Measurements from ENCODE around the gene G6PC1. TPM values are rescaled to one million over a fixed set of nuclear protein-coding genes. Genes with fewer than 3 reads are reported as not detected.

The G6PC1 gene
- total and polyA plus RNA-seq, 2 of the 4 experiments (the other 2 are of a cell fraction): not detected

DNA sequence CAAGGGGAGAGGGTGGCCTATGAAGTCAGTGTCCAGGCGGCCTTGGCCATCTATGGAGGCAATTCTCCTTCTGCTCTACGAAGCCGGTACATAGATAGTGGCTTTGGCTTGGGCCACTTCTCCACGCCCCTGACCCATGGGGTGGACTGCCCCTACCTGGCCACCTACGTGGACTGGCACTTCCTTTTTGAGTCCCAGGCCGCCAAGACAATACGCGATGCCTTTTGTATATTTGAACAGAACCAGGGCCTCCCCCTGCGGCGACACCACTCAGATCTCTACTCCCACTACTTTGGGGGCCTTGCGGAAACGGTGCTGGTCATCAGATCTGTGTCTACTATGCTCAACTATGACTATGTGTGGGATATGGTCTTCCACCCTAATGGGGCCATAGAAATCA, 32.3 kb upstream of the G6PC1 start:
- H3K27ac ChIP-seq (ENCODE audit: insufficient read depth, low read length): no peak overlapping the region
- no TSS peak for BruUV-seq (replicated peaks)
- H3K18ac ChIP-seq (ENCODE audit: low read depth, low read length): no peak overlapping the region
- no peak overlapping the region for H2BK120ac ChIP-seq (ENCODE audit: low read depth, low read length)
- H3K14ac ChIP-seq (replicated peaks; ENCODE audit: low read depth, low read length): no peak overlapping the region
- H4K5ac ChIP-seq (ENCODE audit: low read depth, low read length): no peak overlapping the region
- ChIA-PET CTCF (no interaction called here), POLR2A (ENCODE audit: unreplicated experiment) (no interaction called here)
- intact Hi-C loops (cut with micrococcal nuclease) (no loop called here), in situ Hi-C loops (cut with MboI; ENCODE audit: low sequenced_read_pairs) (no loop called here), dilution Hi-C loops (cut with HindIII; ENCODE audit: low sequenced_read_pairs, unreplicated experiment) (no loop called here)
- no peak overlapping the region for H3K9ac ChIP-seq (ENCODE audit: low read depth, low read length)
- H4K20me1 ChIP-seq (ENCODE audit: insufficient read depth, low read length): no peaks in the 10 kb centered on the region
- no peak overlapping the region for H3K56ac ChIP-seq (ENCODE audit: extremely low read depth, insufficient read depth, low read length)
- H3K4me2 ChIP-seq (ENCODE audit: low read depth, low read length): no peak overlapping the region
- no peak overlapping the region for H2BK5ac ChIP-seq (ENCODE audit: low read depth, low read length, poor library complexity, severe bottlenecking)
- no peaks in the 10 kb centered on the region for H3K79me1 ChIP-seq (ENCODE audit: low read depth in 1 of 2, low read length in 2 of 2)
- H3K27me3 ChIP-seq (ENCODE audit: control insufficient read depth, insufficient read depth, low read length): peaks cover 19% of the 10 kb centered on the region
- H3K4me3 ChIP-seq (ENCODE audit: insufficient read depth, low read depth, low read length): no peak overlapping the region
- peaks cover 3% of the 10 kb centered on the region; the same call in 1 of the 2 replicates for H3K4me1 ChIP-seq (ENCODE audit: control insufficient read depth, insufficient read depth, low read length)
- H2BK20ac ChIP-seq (ENCODE audit: low read depth, low read length): no peak overlapping the region
- no peak for DNase-seq
- no peaks in the 10 kb centered on the region for H3K36me3 ChIP-seq (ENCODE audit: control insufficient read depth, insufficient read depth, low read length)
- H4K91ac ChIP-seq (ENCODE audit: insufficient read depth, low read depth, low read length): no peak overlapping the region
- no peak overlapping the region for H2BK15ac ChIP-seq (ENCODE audit: low read depth, low read length)
- no peak for ATAC-seq (ENCODE audit: low read depth)
- no peak overlapping the region for H3K23ac ChIP-seq (ENCODE audit: low read depth, low read length)
- no peak overlapping the region for H4K8ac ChIP-seq (ENCODE audit: low read depth in 2 of 2, low read length in 2 of 2)
- H2AK9ac ChIP-seq (replicated peaks; ENCODE audit: low read depth, low read length, poor library complexity): no peak overlapping the region
- H3K9me3 ChIP-seq (ENCODE audit: control insufficient read depth, insufficient read depth, low read length): peaks cover 7% of the 10 kb centered on the region
- TF ChIP-seq, protein P1, sequence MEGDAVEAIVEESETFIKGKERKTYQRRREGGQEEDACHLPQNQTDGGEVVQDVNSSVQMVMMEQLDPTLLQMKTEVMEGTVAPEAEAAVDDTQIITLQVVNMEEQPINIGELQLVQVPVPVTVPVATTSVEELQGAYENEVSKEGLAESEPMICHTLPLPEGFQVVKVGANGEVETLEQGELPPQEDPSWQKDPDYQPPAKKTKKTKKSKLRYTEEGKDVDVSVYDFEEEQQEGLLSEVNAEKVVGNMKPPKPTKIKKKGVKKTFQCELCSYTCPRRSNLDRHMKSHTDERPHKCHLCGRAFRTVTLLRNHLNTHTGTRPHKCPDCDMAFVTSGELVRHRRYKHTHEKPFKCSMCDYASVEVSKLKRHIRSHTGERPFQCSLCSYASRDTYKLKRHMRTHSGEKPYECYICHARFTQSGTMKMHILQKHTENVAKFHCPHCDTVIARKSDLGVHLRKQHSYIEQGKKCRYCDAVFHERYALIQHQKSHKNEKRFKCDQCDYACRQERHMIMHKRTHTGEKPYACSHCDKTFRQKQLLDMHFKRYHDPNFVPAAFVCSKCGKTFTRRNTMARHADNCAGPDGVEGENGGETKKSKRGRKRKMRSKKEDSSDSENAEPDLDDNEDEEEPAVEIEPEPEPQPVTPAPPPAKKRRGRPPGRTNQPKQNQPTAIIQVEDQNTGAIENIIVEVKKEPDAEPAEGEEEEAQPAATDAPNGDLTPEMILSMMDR (conservative IDR thresholded peaks at IDR 0.05; ENCODE audit: low read depth, low read length): no peak
- TF ChIP-seq RAD21 (IDR thresholded peaks at IDR 0.05; ENCODE audit: low read length): no peak
- TF ChIP-seq POLR2A (IDR thresholded peaks at IDR 0.05; ENCODE audit: low read depth, low read length): no peak
- TF ChIP-seq NFE2L2 (IDR thresholded peaks at IDR 0.05; ENCODE audit: low read depth, low read length): no peak
- TF ChIP-seq RCOR1 (IDR thresholded peaks at IDR 0.05; ENCODE audit: insufficient replicate concordance, low read length): no peak
- TF ChIP-seq, protein P2, sequence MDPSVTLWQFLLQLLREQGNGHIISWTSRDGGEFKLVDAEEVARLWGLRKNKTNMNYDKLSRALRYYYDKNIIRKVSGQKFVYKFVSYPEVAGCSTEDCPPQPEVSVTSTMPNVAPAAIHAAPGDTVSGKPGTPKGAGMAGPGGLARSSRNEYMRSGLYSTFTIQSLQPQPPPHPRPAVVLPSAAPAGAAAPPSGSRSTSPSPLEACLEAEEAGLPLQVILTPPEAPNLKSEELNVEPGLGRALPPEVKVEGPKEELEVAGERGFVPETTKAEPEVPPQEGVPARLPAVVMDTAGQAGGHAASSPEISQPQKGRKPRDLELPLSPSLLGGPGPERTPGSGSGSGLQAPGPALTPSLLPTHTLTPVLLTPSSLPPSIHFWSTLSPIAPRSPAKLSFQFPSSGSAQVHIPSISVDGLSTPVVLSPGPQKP (IDR thresholded peaks at IDR 0.05; ENCODE audit: borderline replicate concordance, low read depth, low read length): no peak
- no peak for TF ChIP-seq RFX5 (IDR thresholded peaks at IDR 0.05; ENCODE audit: low read depth, low read length)
- TF ChIP-seq USF2 (IDR thresholded peaks at IDR 0.05; ENCODE audit: low read depth, low read length): no peak
- TF ChIP-seq CHD1 (IDR thresholded peaks at IDR 0.05; ENCODE audit: low read depth, low read length): no peak
- TF ChIP-seq MXI1 (IDR thresholded peaks at IDR 0.05; ENCODE audit: borderline replicate concordance, low read depth, low read length): no peak
- no peak for TF ChIP-seq CEBPB (IDR thresholded peaks at IDR 0.05; ENCODE audit: low read depth, low read length)
- no peak for TF ChIP-seq BHLHE40 (IDR thresholded peaks at IDR 0.05; ENCODE audit: low read depth, low read length)
- no peak for TF ChIP-seq MAFK (IDR thresholded peaks at IDR 0.05; ENCODE audit: low read depth, low read length)
- H3K9me1 ChIP-seq (ENCODE audit: insufficient read depth, low read length): 0 out of 2 replicates have a peak, but pooled peaks cover 4% of the 10 kb centered on the region
- no peak overlapping the region for H3K4ac ChIP-seq (ENCODE audit: low read depth, low read length)
- no peak overlapping the region for H2AFZ ChIP-seq (replicated peaks; ENCODE audit: low read length, poor library complexity)
- 100% methylated on average over 7 of the region's 12 CpGs; no CpG with 5 or more reads in 1 of the 2 experiments for WGBS, 2 experiments (ENCODE audit: extremely low coverage in 2 of 2, insufficient read length in 1 of 2)
- no peak overlapping the region for H2AK5ac ChIP-seq (ENCODE audit: low read depth, low read length)
